Body of pancreas (tissue), 4 donors: ENCODE measurements around the gene LAMC2. TPM values are rescaled to one million over a fixed set of nuclear protein-coding genes. Genes with fewer than 3 reads are reported as not detected.

Experiments
- ATAC-seq: fragments of 150-250 bp; one replicate; pipeline ENCODE4 v1.9.1; 2016
- DNase-seq, 4 donors: peaks; one replicate each; pipeline ENCODE4 v3.0.0-alpha.2; 2019
- H3K27ac ChIP-seq, 4 donors: fragments of 200-600 bp; sonication (generic); 1 replicate in 3 of 4; 2 replicates in 1 of 4; pipeline versions ENCODE4 v1.5.1 to v1.6.1; 2016 to 2019; ENCODE audit warnings: mild to moderate bottlenecking in 1 of 4, mixed read lengths in 1 of 4, moderate library complexity in 1 of 4
- H3K27me3 ChIP-seq, 2 donors: fragments of 200-600 bp; sonication (generic); one replicate each; pipeline ENCODE4 v1.6.0; 2016; ENCODE audit warnings: mild to moderate bottlenecking in 1 of 2
- H3K36me3 ChIP-seq, 2 donors: fragments of 200-600 bp; sonication (generic); replicated peaks in 1 of 2; 2 replicates each; pipeline ENCODE4 v1.5.1; 2016; ENCODE audit warnings: low read depth in 2 of 2; ENCODE audit not compliant: insufficient read depth in 1 of 2
- H3K4me1 ChIP-seq: fragments of 200-600 bp; sonication (generic); one replicate; pipeline ENCODE4 v1.6.0; 2016
- H3K4me3 ChIP-seq, 2 donors: fragments of 200-600 bp; sonication (generic); 1 replicate in 1 of 2; 2 replicates in 1 of 2; pipeline ENCODE4 v1.5.1; 2016 to 2019
- H3K9me3 ChIP-seq, 3 donors: fragments of 200-600 bp; sonication (generic); 1 replicate in 2 of 3; 2 replicates in 1 of 3; pipeline ENCODE4 v1.5.1; 2016
- POLR2A ChIP-seq, 3 donors: fragments of 450-650 bp; IDR thresholded peaks; one replicate each; pipeline ENCODE4 v1.6.1; 2016; ENCODE audit warnings: antibody characterized with exemption in 3 of 3, mild to moderate bottlenecking in 2 of 3
- WGBS, 2 donors: methylation state at CpG; one replicate each; pipeline ENCODE4 v1.1.5; 2017; 5-methylcytosine and 5-hydroxymethylcytosine counted together
- intact Hi-C: fragments of 100-400 bp; cut with DNase I; formaldehyde crosslinking; loops from one replicate; pipeline ENCODE4 v1.15.1; 2023
- total RNA-seq, 2 donors: library from RNA; depleted of rRNA; stranded (reverse); fragments of >200 nt; gene quantifications; one replicate each; pipeline ENCODE4 v1.1.0, GENCODE V29; 2016
- TF ChIP-seq, protein P1 (sequence below), 7 experiments: fragments of 450-650 bp in 4 of 7; fragments of 200-600 bp in 3 of 7; sonication (generic) in 3 of 7; IDR thresholded peaks; one replicate each; pipeline ENCODE4 v1.5.1; 2016 to 2019; ENCODE audit warnings: antibody characterized with exemption in 7 of 7

The LAMC2 gene
- 1 to 10 TPM; 3.6 to 6.7 TPM for total RNA-seq

DNA sequence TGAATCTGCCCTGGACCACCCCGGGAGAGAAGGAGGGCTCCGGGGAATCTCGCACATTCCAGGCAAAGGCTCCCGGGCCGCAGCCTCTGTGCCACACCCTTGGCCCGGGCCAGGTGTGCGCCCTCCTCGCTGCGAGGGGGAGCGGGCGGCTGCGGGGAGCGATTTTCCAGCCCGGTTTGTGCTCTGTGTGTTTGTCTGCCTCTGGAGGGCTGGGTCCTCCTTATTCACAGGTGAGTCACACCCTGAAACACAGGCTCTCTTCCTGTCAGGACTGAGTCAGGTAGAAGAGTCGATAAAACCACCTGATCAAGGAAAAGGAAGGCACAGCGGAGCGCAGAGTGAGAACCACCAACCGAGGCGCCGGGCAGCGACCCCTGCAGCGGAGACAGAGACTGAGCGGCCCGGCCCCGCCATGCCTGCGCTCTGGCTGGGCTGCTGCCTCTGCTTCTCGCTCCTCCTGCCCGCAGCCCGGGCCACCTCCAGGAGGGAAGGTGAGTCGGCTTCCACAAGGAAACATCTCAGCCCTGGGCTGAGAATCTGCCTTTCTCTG is at the start of gene LAMC2:
TSS of gene LAMC2 (plus strand) at position 324 of the 550 bp plus-strand sequence. CDS start at position 413, 89 bp downstream.
- ATAC-seq (peak; percentile 91), DNase-seq (peak; percentile 54 to 74 (median 73))
- intact Hi-C loops, result no loop called here
- WGBS, 2 donors, result 2 to 5% methylated on average over 9 to 30 of the region's 30 CpGs
- Histone ChIP-seq H3K4me3 (peak within 1 kb of the TSS in 1 of 2 donors; percentile 15), H3K27ac (peak within 1 kb of the TSS in 3 of 4 donors; percentile 23 to 73 (median 60)), H3K4me1 (peaks cover 6% of the 10 kb centered on the region), H3K36me3 (no peaks in the 10 kb centered on the region), H3K27me3 (no peaks in the 10 kb centered on the region), H3K9me3 (no peaks in the 10 kb centered on the region)
- TF ChIP-seq POLR2A (IDR thresholded peaks at IDR 0.05), result peak in 2 of 3 donors; percentile 61 to 64
- TF ChIP-seq, protein P1, sequence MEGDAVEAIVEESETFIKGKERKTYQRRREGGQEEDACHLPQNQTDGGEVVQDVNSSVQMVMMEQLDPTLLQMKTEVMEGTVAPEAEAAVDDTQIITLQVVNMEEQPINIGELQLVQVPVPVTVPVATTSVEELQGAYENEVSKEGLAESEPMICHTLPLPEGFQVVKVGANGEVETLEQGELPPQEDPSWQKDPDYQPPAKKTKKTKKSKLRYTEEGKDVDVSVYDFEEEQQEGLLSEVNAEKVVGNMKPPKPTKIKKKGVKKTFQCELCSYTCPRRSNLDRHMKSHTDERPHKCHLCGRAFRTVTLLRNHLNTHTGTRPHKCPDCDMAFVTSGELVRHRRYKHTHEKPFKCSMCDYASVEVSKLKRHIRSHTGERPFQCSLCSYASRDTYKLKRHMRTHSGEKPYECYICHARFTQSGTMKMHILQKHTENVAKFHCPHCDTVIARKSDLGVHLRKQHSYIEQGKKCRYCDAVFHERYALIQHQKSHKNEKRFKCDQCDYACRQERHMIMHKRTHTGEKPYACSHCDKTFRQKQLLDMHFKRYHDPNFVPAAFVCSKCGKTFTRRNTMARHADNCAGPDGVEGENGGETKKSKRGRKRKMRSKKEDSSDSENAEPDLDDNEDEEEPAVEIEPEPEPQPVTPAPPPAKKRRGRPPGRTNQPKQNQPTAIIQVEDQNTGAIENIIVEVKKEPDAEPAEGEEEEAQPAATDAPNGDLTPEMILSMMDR (IDR thresholded peaks at IDR 0.05), result peak; percentile 9 to 51 (median 45)

DNA sequence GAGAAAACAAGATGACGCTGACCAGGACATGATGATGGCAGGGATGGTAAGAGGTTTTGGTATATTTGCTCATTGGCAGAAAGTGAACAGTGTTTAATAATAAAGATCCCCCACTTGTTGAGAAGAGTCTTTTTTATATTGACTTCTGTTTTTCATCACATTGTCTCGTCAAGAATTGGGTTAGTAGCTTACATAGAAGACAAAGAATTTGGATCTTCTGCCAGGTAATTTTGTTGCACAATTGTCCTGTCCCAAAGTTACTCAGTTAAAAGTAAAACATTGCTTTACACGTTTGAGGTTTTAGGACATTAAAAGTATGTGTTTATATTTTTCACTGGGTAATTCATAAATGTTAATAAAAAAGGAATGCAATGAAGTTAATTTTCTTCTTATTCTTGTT is 48.3 kb upstream of the LAMC2 start:
- peaks cover 7% of the 10 kb centered on the region for H3K4me1 ChIP-seq
- TF ChIP-seq, protein P1 (IDR thresholded peaks at IDR 0.05), result no peak
- no peak for TF ChIP-seq POLR2A (IDR thresholded peaks at IDR 0.05)

DNA sequence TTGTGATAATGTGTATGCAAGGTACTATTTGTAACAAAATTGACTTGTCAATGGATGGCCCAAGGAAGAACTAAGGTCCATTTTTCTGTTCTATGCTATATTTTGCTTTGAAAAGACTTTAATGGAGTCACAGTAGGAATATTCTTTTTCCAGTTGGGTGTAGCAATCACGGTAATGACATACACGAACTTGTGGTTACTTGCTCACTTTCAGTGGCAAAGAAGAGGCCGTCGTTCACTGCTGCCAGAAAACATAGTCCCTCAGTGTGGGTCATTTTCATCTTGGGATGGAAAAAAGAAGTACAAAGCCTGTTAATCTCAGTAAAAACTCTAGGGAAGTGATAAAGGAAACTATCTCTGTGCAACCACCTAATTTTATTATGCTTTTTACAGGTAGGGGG is 47.8 kb upstream of the LAMC2 start:
- DNase-seq, result no peak
- WGBS, 2 donors, result 65 to 84% methylated on average over 4 of the region's 4 CpGs
- Histone ChIP-seq H3K36me3 (peaks cover 7 to 12% of the 10 kb centered on the region in 2 donors), H3K4me3 (no peak overlapping the region), H3K27ac (no peak overlapping the region), H3K9me3 (no peaks in the 10 kb centered on the region), H3K27me3 (no peaks in the 10 kb centered on the region), H3K4me1 (peaks cover 7% of the 10 kb centered on the region)
- intact Hi-C loops, result no loop called here
- ATAC-seq, result no peak
- no peak for TF ChIP-seq POLR2A (IDR thresholded peaks at IDR 0.05)
- TF ChIP-seq, protein P1 (IDR thresholded peaks at IDR 0.05), result no peak

More for the DNA sequence above, 48.3 kb upstream of the LAMC2 start:
- intact Hi-C loops, result no loop called here
- Histone ChIP-seq H3K9me3 (no peaks in the 10 kb centered on the region), H3K4me3 (no peak overlapping the region), H3K27me3 (no peaks in the 10 kb centered on the region), H3K36me3 (peaks cover 11% of the 10 kb centered on the region in 2 donors), H3K27ac (no peak overlapping the region)
- DNase-seq, result no peak
- WGBS, 2 donors, result 72 to 78% methylated on average over 3 of the region's 3 CpGs
- no peak for ATAC-seq

DNA sequence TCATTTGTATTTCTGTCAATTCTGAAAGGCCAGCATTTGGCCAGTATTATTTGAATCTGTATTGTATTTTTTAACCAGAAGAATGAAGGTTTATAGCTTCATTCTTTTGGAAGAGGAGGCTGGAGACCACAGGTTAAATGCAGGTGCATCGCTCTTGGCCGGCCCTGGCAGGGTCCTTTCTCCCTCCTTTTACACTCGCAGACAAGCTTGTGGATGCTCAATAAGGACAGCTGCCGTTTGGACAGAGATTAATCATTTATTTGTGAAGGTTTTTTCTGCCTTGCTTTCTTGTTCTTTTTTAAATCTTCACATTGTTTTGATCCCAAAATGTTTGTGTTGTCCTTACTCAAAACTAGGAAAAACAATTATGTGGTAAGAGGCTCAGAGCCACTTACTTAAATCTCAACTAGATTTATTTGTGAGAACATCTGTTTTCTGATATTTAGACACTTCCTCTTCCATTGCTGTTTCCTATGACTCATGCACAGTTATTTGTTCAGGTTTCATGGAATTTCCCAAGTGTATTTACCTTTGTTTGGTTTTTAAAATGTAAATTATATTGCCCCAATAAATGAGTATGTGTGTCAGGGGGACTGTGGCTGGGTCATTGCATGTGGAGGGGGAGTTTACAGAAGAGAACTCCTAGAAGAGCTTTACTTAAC is 46.7 kb upstream of the LAMC2 start:
- Histone ChIP-seq H3K9me3 (no peaks in the 10 kb centered on the region), H3K4me1 (peaks cover 7% of the 10 kb centered on the region), H3K27me3 (no peaks in the 10 kb centered on the region), H3K36me3 (peaks cover 0 to 12% of the 10 kb centered on the region in 2 donors), H3K27ac (peak overlapping the region in 1 of 4 donors; percentile 36), H3K4me3 (no peak overlapping the region)
- WGBS, 2 donors, result 64 to 71% methylated on average over 4 of the region's 4 CpGs
- intact Hi-C loops, result no loop called here
- no peak for DNase-seq
- TF ChIP-seq, protein P1 (IDR thresholded peaks at IDR 0.05), result no peak
- TF ChIP-seq POLR2A (IDR thresholded peaks at IDR 0.05), result no peak
- ATAC-seq, result peak; percentile 62
